ENCODE results near the gene NOXA1. TPM values are rescaled to one million over a fixed set of nuclear protein-coding genes. Genes with fewer than 3 reads are reported as not detected.

The NOXA1 gene
- total and polyA plus RNA-seq, 7 donors = 0.43 to 5.1 (median 1.0) TPM

DNA sequence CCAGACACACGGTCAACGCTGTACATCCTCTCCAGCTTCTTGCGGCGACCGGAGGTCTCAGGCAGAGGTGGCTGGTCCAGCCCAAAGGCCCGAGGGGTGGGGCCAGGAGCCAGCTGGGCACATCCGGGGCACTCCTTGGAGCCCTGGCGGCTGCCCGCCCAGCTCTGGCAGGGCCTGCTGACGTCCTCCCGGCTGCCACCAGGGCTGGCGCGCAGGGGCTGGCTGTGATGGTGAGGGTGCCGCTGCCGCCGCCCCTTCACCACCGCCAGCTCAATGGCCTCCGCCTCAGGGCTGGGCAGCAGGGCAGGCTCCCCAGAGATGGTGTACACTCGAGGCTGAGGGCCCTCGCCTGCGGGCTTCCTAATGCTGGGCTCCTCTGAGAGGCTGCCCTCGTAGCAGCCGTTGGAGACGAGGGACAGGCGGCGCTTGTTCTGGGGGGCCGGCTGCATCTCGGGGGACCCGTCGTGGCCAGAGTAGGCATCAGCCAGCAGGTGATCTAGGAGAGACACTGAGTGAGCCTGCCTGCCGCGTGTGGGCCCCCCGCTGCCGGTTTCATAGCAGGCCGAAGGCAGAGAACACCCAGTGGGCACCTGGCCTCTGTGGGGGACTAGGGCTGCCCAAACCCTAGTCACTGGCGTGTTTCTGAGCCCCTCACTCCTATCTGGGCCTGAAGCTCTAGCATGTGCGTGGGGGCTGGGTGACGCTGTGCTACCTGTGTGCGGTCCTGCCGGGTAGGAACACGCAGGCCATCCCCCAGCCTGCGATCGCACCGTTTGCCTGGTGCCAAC is 34.4 kb downstream of the NOXA1 start:
- H3K27me3 ChIP-seq (ENCODE audit: insufficient read depth in 3 of 3, low read length in 2 of 3) = no peaks in the 10 kb centered on the region
- H3K9me3 ChIP-seq = no peaks in the 10 kb centered on the region
- peaks cover 8% of the 10 kb centered on the region for H3K4me1 ChIP-seq
- 77 to 90% (median 84%) methylated on average over 40 to 44 of the region's 44 CpGs for WGBS, 3 donors
- H3K4me3 ChIP-seq = peak overlapping the region; percentile 72
- peaks cover 0 to 43% of the 10 kb centered on the region in 2 donors for H3K36me3 ChIP-seq (ENCODE audit: insufficient read depth in 1 of 2, low read depth in 1 of 2)
- no peak for ATAC-seq
- intact Hi-C loops (cut with DNase I) = no loop called here
- no peak overlapping the region for H3K27ac ChIP-seq
- TF ChIP-seq, protein P1, sequence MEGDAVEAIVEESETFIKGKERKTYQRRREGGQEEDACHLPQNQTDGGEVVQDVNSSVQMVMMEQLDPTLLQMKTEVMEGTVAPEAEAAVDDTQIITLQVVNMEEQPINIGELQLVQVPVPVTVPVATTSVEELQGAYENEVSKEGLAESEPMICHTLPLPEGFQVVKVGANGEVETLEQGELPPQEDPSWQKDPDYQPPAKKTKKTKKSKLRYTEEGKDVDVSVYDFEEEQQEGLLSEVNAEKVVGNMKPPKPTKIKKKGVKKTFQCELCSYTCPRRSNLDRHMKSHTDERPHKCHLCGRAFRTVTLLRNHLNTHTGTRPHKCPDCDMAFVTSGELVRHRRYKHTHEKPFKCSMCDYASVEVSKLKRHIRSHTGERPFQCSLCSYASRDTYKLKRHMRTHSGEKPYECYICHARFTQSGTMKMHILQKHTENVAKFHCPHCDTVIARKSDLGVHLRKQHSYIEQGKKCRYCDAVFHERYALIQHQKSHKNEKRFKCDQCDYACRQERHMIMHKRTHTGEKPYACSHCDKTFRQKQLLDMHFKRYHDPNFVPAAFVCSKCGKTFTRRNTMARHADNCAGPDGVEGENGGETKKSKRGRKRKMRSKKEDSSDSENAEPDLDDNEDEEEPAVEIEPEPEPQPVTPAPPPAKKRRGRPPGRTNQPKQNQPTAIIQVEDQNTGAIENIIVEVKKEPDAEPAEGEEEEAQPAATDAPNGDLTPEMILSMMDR (IDR thresholded peaks at IDR 0.05) = no peak
- DNase-seq = peak; percentile 23 to 50

DNA sequence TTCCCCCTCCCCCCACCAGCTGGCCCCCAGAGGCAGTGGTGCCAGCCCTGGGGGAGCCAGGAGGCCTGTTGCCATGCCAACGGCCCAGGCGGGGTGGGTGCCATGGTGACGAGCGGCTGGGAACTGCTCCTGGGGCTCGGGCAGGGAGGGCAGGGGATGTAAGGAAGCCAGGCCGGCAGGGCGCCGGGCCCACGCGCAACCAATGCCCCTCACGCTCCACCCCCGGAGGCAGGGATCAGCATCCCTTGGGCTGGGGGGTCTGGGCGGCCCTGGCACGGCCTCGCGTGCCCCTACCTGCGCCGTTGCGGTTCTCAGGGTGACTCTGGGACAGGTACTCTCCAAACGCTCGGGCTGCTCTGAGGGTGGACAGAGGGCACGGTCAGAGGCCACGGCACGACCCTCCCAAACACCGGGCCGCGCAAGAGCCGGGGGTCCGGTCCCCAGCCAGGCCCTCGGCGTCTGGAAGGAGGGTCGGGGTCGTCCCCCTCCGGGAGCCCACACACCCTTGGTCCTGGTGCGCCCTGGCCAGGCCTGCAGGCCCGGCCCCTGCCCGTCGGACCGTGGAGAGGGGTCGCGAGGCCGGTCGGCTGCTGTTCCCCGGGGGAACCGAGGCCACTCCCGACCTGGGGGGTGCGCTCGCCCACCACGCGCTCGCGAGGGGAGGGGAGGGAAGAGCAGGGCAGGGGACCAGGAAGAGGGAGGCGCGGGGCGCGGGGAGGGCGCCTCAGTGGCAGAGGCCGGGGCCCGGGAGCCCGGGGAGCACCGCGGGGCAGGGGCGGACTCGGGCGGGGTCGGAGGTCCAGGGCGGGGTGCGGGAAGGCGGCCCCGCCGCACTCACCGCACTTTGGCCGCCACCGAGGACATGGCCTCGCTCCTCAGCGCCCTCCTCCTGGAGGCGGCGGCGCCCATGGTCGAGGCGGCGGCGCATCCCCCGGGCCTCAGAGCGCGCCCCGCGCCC is 35.3 kb downstream of the NOXA1 start:
- Histone ChIP-seq H3K4me3 (peak overlapping the region; percentile 72), H3K9me3 (no peaks in the 10 kb centered on the region), H3K27me3 (ENCODE audit: insufficient read depth in 3 of 3, low read length in 2 of 3) (no peaks in the 10 kb centered on the region), H3K27ac (peak overlapping the region; percentile 9), H3K4me1 (peaks cover 8% of the 10 kb centered on the region), H3K36me3 (ENCODE audit: insufficient read depth in 1 of 2, low read depth in 1 of 2) (peaks cover 0 to 46% of the 10 kb centered on the region in 2 donors)
- ATAC-seq (no peak), DNase-seq (peak; percentile 34 to 63)
- TF ChIP-seq, protein P1 (IDR thresholded peaks at IDR 0.05) = no peak
- intact Hi-C loops (cut with DNase I) = no loop called here
- WGBS, 3 donors = 14 to 29% (median 17%) methylated on average over 60 to 88 of the region's 88 CpGs

DNA sequence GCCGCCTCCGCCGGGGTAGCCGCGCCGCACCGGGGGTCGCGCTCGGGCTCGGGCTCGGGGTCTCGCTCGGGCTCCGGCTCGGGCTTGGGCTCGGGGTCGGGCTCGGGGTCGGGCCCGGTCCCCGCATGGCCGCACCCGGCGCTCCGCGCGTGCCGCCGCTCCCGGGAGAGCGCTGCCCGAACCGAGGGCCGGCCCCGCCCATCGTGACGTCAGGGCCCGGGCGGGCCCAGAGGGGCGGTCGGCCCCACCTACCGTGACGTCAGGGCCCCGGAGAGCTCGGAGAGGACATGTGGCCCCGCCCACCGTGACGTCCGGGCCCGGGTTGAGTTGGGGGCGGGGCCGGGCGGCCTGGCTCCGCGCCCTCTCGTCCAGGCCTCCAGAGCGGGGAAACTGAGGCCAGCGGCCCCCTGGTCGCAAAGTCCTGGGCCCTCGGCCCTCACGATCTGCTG is 36.0 kb downstream of the NOXA1 start, which contains the start of gene NSMF:
TSS of gene NSMF (minus strand) at position 183 of the 449 bp plus-strand sequence. CDS start 232 bp downstream, outside the sequence.
- H3K4me1 ChIP-seq = peaks cover 8% of the 10 kb centered on the region
- DNase-seq (peak; percentile 94 to 97), ATAC-seq (peak; percentile 93 to 96 (median 94))
- TF ChIP-seq, protein P1 (IDR thresholded peaks at IDR 0.05) = no peak
- no peaks in the 10 kb centered on the region for H3K9me3 ChIP-seq
- H3K27ac ChIP-seq = peak within 1 kb of the TSS; percentile 13
- peaks cover 0 to 51% of the 10 kb centered on the region in 2 donors for H3K36me3 ChIP-seq (ENCODE audit: insufficient read depth in 1 of 2, low read depth in 1 of 2)
- intact Hi-C loops (cut with DNase I) = no loop called here
- 0 to 1% (median 1%) methylated on average over 24 to 62 of the region's 62 CpGs for WGBS, 3 donors
- H3K4me3 ChIP-seq = peak within 1 kb of the TSS; percentile 72
- no peaks in the 10 kb centered on the region for H3K27me3 ChIP-seq (ENCODE audit: insufficient read depth in 3 of 3, low read length in 2 of 3)

DNA sequence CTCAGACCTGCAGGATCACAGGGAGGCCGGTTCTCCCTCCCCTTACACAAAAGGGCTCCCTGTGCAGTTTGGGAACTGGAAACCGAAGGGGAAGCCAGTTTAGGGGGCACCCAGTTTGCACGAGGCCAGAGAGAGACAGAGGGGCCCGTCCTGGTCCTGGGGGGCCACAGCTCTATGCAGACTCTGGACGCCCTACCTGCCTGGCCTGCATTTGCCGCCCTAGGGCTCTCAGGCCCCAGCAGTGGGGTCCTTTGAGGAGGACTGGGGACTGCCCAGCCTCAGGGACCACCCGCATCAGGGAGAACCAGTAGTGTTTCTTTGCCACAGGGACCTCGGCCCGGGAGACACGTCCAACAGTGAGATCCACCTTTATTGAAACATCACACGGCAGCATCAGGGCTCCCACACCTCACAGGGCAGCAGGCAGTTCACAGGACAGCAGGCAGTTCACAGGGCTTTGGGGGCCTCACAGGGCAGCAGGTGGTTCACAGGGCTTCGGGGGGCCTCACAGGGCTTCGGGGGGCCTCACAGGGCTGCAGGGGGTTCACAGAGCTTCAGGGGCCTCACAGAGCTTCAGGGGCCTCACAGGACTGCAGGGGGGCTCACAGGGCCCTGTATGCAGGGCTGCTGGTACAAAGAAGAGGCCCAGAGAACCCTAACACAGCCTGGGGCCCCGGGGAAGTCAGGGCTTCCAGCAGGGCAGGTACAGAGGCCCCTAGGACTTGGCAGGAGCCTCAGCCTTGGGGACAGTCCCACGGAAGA is 36.6 kb downstream of the NOXA1 start:
- Histone ChIP-seq H3K4me1 (peaks cover 8% of the 10 kb centered on the region), H3K36me3 (ENCODE audit: insufficient read depth in 1 of 2, low read depth in 1 of 2) (peaks cover 0 to 51% of the 10 kb centered on the region in 2 donors), H3K9me3 (no peaks in the 10 kb centered on the region), H3K27me3 (ENCODE audit: insufficient read depth in 3 of 3, low read length in 2 of 3) (no peaks in the 10 kb centered on the region), H3K4me3 (peak overlapping the region; percentile 72), H3K27ac (peak overlapping the region; percentile 13)
- DNase-seq (peak in 1 of 2 donors; percentile 64), ATAC-seq (peak in 3 of 4 donors; percentile 3 to 28 (median 13))
- intact Hi-C loops (cut with DNase I) = no loop called here
- TF ChIP-seq, protein P1 (IDR thresholded peaks at IDR 0.05) = no peak
- WGBS, 3 donors = 46 to 58% (median 48%) methylated on average over 15 of the region's 15 CpGs
